A673 (cell line): ENCODE measurements around the gene TMEM232.

Experiments
- CTCF ChIP-seq: fragments of 300-800, 200-600 bp; sonication (generic); conservative IDR thresholded peaks from 2 replicates; pipeline ENCODE4 v1.5.1; 2017; ENCODE audit warnings: low read depth, mild to moderate bottlenecking, antibody characterized with exemption, low read length, moderate library complexity, mixed read lengths
- EZH2 ChIP-seq: fragments of 200-600 bp; sonication (generic); IDR thresholded peaks from 2 replicates; pipeline ENCODE4 v1.6.1; 2017; ENCODE audit warnings: borderline replicate concordance, low read depth, mild to moderate bottlenecking, mixed read lengths, antibody characterized with exemption, low read length; ENCODE audit not compliant: poor library complexity, severe bottlenecking

- TF ChIP-seq CTCF, result no peak
- no peak for TF ChIP-seq EZH2
These were observed 45.4 kb downstream of the TMEM232 start for GRCh38 chr5:110681109-110681508.
